Measurements from ENCODE around the gene GIMAP2.
"Not testable (repeated sequence)": the region's sequence is repeated elsewhere in the genome, so short reads cannot be mapped to it uniquely, and the experiment has no call there.

GIMAP2 gene

DNA sequence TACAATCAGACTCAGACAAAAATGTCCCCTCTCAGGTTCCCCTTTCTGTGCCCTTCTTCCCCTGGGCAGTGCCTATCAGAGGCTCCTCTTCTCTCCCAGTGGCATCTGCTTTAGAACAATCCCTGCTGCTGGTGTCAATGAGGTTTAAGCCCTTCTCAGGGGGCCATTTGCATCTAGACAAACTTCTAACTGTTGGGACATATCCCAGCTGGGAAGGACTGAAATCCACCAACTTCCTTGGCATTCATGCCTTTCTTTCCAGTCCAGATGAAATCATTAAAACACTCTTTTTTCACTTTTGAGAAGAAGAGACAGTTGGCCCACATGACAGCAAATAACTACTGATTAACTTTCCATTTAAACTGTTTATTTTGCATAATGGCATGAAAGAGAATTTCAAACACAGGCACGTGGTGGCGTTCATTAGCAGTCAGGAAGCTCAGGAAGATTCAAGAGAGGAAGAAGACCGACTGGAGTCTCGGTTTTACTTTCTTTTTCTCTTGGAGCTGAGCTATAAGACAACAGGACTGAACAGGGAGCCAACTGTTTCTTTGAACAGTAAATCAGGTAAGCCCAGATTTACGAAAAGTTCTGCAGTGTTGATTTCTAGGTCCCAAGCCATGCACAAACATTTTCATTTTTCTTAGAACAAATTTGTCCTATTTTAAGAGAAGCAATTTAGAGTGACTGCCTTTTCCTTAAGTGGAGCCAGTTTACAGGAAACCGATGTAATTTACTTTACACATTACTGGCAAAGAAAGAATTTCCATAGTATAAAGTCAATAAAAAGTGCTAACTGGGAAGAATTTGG lies at the start of gene GIMAP2:
Gene GIMAP2, plus strand, starts transcription at position 488 of the 811 bp plus-strand sequence. CDS start 1,354 bp downstream, outside the sequence.
- DNase-seq = peak in 1 of 2 experiments; percentile 40

DNA sequence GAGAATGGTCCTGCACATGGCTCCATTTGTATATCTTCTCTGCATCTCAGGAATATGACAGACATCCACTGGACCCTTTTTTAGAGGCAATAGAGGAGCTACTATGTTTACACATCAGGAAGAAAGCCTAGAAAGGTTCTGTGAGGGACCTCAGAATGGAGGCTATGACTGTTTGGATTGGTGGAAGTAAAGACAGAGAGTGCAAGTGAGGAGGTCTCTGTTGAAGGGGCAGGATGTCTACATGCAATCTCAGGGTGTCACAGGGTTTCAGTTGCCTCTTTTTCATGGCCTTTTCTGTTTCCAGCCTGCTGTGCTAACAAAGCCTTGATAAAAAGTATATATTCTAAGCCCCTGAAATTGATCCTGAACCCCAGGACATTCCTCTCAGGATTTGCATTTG lies 43.7 kb upstream of the GIMAP2 start:
- no peak for DNase-seq

DNA sequence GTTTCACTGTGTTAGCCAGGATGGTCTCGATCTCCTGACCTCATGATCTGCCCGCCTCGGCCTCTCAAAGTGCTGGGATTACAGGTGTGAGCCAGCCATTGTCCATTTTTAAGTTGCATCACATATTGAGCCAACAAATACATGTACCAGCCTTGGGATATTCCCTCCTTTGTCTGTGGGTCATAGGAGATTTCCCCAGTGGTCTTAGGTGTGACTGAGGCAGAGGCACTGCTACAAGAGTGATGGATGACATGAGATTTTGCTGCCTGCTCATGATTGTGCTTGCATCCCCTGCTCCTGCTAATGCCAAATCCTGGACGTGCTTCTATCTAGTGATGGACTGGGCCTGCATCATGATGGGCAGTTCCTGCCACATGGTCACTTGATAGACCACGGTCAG lies 42.6 kb upstream of the GIMAP2 start:
- DNase-seq = no peak

DNA sequence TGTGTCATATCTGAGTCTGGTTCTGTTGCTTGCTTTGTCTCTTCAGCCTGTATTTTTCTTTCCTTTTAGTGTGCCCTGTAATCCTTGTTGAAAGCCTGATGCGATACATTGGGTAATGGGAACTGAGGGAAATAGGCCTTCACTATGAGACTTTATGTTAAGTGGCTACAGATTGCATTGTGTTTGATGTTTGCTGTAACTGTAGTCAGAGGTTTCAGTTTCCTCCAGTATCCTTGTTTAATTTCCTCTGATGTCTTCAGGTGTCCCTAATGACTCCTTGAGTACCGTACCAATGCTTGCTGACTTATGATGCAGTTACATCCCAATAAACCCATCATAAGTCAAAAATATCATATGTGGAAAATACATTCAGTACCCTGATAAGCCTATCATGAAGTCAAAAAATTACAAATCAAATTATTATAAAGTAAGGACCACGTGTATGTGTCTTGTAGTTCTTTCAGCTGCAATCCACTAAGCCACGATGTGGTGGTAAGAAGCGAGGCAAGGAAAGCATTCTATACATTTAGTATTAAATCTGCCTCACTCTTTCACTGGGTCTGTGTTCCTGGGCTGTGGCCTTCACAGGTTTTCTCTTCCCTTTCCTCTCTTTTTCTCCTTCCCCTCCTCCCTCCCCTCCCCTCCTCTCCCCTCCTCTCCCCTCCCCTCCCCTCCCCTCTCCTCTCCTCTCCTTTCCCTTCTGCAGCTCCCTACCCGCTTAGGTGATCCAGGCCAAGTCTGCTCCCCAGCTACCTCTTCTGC lies 40.1 kb upstream of the GIMAP2 start:
- DNase-seq = no peak

DNA sequence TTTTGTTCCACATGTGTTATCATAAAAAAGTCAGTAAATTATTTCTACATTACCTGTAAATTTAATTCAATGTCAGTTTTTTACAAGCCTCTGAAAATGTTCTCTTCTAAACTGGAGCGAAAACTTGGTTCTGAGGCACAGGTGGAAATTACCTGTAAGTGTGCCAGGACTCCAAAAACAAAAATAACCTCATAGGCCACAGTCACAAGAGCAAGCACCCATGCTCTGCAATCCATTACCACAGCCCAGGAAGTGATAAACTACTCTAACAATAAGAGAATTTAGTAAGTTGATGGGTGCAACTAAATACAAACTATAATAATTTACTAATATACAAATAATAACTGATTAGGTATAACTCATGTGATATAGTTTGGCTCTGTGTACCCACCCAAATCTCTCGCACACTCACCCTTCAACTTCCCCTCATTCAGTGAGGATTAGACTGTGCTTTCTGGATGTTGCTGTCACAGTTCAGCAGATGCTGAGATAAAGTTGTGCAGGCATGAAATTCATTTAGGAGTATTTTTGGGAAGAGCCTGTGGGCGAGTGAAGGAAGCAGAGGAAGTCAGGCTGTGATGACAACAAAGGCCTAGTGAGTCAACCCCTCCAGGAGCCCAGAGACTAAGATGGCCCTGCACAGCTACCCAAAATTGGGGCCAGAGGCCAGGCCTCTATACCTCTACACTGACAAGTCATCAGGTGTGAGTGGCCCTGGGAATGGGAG lies 37.0 kb upstream of the GIMAP2 start:
- no peak for DNase-seq

DNA sequence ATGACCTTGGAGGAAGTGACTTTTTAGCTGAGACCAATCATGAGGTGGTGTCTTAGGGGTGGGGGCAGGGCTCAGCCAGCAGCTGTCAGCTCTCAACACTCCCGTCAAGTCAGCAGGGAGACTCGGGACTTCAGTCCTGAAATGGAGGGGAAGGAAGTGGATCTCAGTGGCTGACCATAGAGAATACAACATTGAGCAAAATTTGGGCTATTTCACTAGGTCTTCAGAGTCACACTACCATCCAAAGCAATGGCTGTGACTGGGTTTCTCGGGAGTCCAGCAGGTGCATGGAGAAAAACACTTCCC lies 36.5 kb upstream of the GIMAP2 start:
- no peak for DNase-seq

DNA sequence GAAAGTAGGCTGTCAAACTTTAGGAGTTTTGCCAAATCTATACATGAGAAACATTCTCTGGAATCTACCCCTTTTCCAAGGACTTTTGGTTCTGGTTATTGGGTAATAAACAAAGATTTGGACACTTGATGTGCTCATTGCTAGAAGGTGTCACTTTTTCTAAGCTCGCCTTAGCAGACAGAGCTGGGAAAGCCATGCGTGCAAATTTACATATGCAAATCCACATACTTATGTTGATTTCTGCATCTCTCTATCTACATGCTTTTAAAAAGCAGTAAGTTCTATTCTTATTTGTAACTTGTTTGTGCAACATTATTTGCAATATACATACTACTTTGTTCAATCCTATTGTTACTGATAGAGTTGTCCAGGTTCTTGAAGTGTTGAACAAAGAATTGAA lies 30.8 kb upstream of the GIMAP2 start:
- DNase-seq = no peak

DNA sequence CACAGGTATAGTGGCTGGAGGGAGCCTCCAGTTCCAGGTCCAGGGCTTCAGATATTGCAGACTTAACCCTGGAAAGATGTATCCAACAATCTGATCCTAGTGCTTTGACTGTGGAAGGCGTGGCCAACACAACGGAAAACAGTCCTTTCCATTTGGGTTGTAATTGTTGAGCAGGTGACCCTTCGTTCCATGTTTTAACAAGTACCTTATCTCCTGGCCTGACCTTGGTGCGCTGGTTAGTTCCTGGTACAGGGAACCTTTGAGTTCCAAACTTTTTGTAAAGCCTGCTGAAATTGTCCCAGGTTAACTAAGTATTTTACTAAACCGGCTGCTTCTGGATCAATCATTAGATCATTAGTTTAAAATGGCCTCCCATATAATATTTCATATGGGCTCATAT lies 29.5 kb upstream of the GIMAP2 start:
- no peak for DNase-seq

DNA sequence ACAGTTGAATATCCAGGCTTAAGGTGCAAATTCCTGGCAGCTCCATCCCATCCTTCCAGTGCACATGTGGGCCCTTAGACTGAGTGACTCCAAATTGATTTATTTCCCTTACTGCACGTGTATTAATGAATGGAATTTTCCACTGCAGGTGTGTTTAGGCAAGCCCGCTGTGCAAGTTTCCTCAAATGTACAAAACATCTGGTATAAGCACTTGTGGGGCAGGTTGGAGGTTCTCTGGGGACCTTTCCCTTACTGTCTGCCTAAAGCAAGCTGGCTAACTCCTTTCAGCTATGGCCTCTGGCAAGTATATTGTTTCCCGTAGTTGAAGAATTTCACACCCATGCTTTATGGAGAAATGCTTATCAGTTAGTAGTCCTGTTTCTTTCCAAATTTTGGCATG lies 28.0 kb upstream of the GIMAP2 start:
- no peak for DNase-seq

DNA sequence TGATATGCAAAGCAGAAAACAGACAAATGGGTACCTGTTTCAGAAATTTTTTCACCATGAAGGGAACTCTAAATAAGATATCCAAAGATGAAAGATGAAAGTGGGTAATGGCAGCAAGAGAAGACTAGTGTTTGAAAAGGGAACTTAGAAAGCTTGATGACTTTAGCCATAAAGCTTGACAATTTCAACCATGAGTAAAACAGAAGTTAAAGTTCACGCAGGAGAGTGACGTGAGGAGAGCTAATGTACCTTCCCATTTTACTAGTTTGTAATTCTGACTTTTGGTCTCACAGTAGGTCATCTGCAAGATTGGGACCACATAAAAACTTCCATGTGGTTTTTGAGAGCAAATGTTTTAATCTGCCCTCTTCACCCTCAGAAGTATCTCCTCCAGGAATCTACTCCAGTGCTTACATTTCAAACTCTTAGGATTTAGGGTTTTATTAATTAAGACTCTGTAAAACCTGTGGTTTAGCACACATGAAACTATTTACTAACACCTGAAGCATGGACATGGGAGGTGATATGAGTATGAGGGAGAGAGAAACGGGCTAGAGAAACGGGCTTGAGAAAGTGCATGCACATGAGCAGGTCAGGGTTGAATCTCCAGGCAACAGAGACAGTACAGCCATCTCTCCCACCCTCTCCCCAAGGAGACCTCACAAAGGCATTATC lies 24.4 kb upstream of the GIMAP2 start:
- no peak for DNase-seq

DNA sequence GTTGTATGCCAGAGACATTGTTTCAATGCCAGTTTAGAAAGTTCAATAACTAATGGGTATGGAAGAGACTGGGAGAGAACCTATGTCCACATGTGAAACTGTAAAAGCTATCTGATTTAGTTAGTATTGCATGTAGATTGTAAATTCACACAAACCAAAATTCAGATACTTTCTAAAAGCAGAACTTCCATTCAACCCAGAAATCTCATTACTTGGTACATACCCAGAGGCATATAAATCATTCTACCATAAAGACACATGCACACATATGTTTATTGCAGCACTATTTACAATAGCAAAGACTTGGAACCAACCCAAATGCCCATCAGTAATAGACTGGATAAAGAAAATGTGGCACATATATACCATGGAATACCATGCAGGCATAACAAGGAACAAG lies 22.7 kb upstream of the GIMAP2 start:
- DNase-seq = not testable (repeated sequence)

DNA sequence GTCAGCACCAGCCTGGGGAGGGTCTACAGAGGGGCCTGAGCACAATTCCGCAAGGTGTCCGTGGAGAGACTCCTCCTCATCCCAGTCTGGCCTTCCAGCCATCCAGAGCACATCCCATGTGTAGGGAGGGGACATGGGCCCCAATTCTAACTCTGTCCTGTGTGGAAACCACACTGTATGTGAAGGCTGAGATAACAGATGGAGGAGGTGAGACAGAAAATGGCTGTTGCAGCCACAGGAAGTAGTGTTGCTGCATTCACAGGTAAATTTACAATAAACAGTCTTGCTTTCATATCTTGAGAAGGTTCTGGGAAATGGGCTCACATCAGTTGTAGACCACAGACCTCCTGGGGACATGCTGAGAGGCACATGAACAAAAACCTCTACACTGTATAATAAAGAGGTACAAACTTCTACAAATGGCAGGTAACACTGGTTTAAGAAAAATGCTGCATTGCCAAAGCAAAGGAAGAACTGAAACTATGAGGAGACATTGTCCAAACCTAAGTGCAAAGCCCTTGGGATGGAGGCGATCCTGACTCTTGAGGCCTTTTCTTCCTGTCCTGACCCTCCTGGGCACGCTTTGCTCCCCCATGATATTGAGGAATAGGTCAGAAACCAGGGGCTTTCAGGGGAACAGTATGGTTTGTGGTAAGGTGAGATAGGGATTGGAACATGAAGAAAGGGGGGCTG lies 21.6 kb upstream of the GIMAP2 start:
- DNase-seq = no peak

DNA sequence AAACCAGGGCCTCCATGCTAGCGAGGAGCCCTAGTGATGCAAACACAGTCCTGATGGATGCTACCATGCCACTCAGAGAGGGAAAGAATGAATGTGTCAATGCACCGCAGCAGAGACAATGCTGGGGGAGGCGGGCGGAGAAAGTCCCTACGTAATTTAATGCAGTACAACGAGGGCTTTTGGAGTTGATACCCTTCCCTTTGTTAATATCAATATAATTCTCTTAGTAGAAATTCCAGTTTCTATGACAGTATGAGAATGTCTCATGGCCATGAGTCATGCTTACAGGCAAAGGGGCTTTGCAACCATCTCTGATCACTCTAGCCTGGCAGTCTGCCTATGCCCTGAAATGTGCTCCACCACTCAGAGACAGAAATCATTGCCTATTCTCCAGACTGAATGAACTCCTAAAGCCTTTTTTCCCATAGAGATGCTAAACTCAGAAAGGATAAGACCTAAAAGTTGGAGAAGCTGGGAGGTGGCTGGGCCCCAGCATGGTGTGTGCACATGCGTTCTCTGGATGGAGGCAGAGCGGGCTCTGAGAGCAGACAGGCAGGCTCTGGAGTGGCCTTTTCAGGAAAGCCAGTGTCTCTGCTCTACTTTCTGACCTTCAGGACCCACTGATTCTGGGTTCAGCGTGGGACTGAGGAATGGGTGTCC lies 20.3 kb upstream of the GIMAP2 start:
- peak; percentile 65 to 68 for DNase-seq

DNA sequence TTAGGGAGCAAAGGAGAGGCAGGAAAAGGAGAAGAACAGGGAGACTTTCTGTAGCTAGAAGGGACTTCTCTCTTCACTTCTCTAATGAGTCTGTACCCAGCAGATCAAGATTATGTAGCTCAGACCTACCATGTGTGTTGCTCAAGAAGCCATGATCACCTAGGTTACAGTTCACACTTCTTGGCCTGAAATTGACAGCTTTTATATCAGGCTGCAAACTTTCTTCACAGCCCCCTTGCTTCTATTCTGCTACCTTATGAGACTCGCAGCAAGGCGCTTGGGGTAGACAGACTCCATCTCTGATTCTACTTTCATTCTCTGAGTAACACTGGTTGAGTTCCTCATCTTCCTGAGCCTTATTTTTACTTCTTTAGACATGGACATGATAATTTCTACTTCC lies 19.6 kb upstream of the GIMAP2 start:
- DNase-seq = no peak

DNA sequence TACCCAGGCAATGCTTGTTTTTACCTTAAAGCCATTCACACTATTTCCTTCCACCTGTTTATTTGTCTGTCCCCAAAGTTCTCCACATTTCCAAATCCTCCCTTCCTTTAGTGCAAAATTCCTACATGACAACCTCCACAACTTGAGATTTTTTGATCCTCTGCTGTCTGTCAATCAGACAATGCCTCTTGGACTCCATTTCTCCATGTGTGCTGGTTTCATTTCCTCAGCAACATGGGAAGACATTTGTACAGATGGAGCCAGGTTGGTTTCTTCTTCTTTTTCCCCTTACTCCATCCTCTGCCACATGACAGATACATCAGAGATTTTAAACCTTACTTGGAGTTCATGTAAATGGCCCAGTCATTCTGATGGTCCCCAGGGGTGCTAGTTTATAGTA lies 19.1 kb upstream of the GIMAP2 start:
- DNase-seq = no peak

DNA sequence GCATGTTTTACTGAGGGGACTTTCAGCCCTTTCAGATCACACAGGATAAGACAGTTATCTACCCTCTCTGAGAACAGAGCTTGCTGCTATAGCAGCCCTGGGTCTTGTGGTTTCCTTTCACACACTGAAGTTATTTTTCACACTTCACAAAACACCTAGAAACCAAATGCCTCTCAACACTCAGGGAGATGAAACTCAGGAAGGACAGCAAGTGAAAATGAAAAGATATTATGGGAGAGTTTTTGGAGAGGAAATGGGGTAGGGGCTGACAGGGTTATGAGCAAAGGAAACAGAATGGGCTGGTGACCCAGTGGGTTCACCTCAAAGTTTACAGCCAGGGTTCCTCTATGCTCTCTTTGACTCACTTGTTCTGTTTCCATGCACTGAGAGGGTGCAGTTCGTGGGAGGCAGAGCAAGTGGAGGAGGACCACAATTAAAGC lies 17.0 kb upstream of the GIMAP2 start:
- peak; percentile 57 to 69 for DNase-seq

DNA sequence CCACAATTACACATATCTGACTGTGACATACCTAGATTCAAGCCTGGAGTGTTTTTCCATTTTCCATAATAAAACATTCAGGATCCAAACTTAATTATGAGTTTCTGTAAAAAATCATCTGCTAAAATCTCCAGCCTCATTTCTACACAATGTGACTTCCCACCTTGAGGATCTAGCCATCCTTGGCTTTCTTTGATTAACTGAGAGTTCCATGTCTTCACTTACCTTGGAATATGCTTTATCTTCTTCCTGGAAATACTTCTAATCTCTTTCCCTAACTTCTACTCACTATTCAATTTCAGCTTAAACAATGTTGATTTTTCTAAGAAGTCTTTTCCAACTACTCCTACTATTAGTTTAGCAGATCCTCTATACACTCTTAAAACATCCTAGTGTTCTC lies 16.5 kb upstream of the GIMAP2 start:
- DNase-seq = no peak

DNA sequence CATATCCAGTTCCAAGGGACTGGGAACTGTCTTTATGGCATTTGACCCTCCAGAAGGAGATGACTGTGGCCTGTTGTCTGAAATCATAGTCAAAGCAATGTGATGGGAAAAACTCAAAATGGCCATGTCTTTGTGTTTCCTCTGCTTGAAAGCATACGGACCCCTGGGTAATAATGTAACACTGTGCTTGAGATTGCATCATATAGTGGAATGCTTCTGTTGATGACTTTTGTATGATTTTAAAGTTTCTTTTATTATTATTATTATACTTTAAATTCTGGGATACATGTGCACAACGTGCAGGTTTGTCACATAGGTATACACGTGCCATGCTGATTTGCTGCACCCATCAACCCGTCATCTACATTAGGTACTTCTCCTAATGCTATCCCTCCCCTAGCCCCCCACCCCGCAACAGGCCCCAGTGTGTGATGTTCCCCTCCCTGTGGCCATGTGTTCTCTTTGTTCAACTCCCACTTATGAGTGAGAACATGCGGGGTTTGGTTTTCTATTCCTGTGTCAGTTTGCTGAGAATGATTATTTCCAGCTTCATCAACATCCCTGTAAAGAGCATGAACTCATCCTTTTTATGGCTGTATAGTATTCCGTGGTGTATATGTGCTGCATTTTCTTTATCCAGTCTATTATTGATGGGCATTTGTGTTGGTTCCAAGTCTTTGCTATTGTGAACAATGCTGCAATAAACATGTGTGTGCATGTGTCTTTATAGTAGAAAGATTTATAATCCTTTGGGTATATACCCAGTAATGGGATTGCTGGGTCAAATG lies 13.5 kb upstream of the GIMAP2 start:
- not testable (repeated sequence) for DNase-seq

DNA sequence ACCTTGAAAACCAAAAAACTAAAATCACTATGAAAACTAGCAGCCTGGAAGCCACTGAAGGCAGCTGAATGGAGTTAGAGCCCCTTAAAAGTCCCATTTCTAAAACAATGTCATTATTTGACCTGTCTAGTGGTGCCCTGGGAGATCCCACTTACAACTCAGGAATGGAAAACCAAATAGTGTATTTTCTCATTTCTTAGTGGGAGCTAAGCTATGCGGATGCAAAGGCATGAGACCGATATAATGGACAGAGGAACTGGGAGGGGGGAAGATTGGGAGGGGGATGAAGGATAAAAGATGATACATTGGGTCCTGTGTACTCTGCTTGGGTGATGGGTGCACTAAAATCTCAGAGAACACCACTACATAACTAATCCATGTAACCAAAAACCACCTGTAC lies 9.8 kb upstream of the GIMAP2 start:
- DNase-seq = no peak

DNA sequence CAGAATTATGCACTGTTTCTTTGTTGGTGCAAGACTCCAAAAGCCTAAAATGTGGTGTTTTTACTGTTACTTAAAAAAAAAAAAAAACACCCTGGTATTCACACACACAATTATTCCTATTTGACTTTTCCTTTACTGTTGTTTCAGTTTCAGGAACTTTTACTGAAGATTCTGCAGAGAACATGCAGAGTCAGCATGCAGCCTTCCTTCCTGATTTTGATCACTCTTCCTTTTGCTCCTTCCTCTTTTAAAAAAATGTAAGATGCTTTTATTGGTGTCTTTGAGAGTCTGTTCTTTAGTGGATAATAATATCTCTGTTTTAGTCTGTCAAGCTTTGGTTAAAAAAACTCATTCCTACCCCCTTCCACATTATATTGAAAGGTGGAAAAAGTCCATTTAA lies 9.2 kb upstream of the GIMAP2 start:
- DNase-seq = not testable (repeated sequence)

DNA sequence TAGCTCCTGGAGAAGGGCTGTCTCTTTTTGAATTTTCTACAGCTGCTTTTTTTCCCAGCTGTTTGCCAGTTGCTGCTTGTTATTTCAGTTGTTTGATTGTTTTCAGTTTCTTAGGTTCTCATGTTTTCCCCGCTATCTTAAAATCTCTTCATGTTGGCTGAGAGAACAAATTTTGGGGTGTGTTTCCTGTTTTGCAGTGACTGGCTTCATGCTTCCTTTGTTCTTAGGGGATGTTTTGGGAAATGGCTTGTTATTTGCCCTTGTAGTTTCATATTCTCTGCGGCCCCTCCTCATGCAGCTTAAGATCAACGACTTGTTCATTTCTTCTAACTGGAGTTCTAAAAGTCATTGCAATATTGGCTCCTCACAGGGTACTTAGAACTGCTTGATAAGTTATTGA lies 8.7 kb upstream of the GIMAP2 start:
- not testable (repeated sequence) for DNase-seq

Measured in activated CD4-positive, alpha-beta T cell treated with anti-CD3 and anti-CD28 coated beads, Interleukin-2, amount 50 U/mL, for 48 hours (primary cell).